ENCODE measurements around the gene CELA3A. TPM values are rescaled to one million over a fixed set of nuclear protein-coding genes. Genes with fewer than 3 reads are reported as not detected.
"Not testable (repeated sequence)": the region's sequence is repeated elsewhere in the genome, so short reads cannot be mapped to it uniquely, and the experiment has no call there.

CELA3A gene
- total RNA-seq, 2 experiments from 2014 or later: not detected

DNA sequence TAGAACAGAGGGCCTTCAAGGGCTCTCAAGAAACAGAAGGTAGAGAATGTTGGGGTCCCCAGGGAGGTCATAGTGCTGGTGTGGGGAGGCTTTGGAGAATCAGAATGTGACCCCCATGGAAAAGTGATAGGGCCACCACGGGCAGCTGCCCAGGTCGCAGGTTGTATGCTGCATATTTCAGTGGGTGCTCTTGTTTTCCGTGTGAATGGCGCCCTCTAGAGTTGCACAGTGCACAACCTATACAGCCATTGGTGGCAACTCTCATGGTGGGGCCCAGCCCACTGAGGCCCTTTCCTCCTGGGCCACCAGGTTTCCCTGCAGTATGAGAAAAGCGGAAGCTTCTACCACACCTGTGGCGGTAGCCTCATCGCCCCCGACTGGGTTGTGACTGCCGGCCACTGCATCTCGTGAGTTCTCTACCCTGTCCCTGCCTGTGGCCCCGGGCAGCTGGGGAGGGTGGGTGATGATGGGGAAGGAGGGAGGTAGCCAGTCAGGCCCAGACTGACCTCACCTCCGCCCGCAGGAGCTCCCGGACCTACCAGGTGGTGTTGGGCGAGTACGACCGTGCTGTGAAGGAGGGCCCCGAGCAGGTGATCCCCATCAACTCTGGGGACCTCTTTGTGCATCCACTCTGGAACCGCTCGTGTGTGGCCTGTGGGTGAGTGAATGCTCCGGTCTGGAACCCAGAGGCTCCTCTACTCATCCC, 20.8 kb upstream of the CELA3A start:
- CTCF ChIA-PET, POLR2A ChIA-PET: not testable (repeated sequence)

DNA sequence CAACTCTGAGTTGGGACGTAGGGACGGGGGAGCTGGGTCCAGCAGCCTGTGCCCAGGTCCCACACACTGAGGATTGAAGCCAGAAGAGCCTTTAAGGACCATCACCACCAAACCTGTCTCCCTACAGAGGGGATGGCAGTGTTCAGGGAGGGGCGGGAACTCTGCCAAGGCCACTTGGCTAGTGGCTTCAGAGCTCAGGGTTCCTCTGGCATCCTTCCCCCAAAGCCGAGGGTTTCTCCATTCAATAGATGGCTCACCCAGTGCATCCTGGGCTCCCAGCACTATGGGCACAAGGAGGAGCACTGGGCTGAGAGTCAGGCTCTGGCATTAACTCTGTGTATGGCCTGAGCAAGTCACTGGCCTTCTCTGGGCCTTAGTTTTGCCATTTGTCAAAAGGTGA, 20.2 kb upstream of the CELA3A start:
- CTCF ChIA-PET, POLR2A ChIA-PET: not testable (repeated sequence)

DNA sequence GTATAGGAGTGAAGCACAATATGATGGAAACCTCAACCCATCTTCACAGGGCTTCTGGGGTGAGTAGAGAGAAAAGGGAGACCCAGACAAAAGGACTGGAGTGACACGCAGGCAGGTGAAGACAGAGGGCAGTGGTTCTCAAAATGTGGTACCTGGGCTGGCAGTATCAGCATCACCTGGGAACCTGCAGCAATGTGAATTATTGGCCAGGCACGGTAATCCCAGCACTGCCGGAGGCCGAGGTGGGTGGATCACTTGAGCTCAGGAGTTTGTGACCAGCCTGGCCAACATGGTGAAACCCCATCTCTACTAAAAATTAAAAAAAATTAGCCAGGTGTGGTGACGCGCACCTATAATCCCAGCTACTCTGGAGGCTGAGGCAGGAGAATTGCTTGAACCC, 19.3 kb upstream of the CELA3A start:
- POLR2A ChIA-PET, CTCF ChIA-PET: not testable (repeated sequence)

DNA sequence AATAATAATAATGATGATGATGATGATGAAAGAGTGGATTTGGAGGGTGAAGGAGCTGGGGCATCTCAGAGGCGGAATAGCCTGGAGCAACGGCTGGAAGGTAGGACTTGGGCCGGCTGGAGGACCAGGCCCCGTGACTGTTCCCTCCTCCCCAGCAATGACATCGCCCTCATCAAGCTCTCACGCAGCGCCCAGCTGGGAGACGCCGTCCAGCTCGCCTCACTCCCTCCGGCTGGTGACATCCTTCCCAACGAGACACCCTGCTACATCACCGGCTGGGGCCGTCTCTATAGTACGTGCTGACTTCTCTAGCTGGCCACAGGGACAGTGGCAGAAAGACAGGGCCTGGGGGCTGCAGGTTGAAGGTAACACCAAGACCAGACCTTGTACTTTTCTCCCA, 17.9 kb upstream of the CELA3A start:
- POLR2A ChIA-PET, CTCF ChIA-PET: not testable (repeated sequence)

DNA sequence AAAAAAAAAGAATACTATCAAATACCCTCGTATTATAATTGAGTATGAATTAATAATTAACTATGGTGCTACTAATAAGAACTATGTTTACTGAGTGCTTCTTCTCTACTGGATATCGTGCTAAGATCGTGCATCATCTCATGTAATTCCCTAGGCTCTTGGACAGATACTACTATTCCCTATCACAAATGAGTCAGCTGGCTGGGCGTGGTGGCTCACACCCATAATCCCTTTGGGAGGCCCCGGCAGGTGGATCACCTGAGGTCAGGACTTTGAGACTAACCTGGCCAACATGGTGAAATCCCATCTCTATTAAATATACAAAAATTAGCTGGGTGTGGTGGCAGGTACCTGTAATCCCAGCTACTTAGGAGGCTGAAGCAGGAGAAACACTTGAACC, 15.6 kb upstream of the CELA3A start:
- CTCF ChIA-PET: interaction anchor here (0.7 kb wide), 1 partner anchor 481 kb away, joined by 3 read pairs; no protein-coding TSS in a partner anchor
- POLR2A ChIA-PET: not testable (repeated sequence)

DNA sequence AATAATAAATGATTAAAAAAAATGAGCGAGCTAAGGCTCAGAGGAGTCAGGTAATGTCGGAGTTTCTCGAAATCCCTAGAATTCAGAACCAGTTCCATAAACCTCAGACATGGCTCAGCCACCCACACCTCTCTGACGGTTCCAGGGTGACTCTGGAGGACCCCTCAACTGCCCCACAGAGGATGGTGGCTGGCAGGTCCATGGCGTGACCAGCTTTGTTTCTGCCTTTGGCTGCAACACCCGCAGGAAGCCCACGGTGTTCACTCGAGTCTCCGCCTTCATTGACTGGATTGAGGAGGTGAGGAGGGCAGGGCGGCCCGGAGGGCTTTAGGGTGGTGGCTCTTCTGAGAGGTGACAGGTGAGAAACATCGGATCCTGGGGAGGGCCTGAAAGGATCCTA, 15.1 kb upstream of the CELA3A start:
- CTCF ChIA-PET: not testable (repeated sequence)

DNA sequence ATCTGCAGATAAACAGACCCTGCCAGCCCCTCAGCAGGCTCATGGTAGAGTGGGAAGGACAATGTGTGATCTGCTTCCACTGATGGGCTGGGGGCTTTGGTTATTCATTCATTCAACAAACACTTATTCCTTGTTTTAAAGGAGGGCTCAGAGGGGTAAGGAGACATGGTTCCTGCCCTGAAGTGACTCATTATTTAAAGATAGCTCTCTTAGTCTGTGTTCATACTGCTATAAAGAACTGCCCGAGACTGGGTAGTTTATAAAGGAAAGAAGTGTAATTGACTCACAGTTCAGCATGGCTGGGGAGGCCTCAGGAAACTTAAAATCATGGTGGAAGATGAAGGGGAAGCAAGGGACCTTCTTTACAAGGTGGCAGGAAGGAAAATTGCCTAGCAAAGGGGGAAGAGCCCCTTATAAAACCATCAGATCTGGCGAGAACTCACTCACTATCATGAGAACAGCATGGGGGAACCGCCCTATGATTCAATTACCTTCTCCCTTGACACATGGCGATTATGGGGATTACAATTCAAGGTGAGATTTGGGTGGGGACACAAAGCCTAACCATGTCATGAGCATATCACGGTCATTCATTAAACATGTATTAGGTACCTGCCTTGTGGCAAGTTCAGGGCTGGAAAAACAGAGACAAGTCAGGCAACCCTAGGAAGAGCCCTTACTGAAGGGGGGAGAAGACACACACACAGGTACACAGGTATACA, 11.6 kb upstream of the CELA3A start:
- CTCF ChIA-PET, POLR2A ChIA-PET: not testable (repeated sequence)

More for the DNA sequence above, 15.1 kb upstream of the CELA3A start:
- POLR2A ChIA-PET: not testable (repeated sequence)

DNA sequence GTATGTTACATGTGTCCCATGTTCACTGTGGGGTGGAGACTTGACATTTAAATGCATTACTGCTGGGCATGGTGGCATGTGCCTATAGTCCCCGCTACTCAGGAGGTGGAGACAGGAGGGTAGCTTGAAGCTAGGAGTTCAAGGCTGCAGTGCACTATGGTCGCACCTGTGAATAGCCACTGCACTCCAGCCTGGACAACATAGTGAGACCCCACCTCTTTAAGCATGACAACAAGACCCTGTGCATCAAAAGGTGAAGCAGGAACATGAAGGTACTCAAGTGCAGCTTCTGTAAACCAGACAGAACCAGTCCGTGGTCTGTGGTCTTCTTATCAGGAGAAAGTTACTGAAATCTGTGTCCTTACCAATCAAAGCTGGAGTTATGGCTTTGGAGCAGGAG, 9.3 kb upstream of the CELA3A start:
- POLR2A ChIA-PET, CTCF ChIA-PET: not testable (repeated sequence)

DNA sequence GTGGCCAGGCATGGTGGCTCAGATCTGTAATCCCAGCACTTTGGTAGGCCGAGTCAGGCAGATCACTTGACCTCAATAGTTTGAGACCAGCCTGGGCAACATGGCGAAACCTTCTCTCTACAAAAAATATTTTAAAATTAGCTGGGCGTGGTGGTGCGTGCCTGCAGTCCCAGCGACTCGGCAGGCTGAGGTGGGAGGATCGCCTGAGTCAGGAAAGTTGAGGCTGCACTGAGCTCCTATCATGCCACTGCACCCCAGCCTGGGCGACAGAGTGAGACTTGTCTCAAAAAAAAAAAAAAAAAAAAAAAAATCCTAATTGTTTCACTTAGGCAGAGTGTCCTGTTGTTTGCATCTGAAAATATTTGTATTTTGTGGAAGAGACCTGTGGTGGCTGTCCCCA, 6.7 kb upstream of the CELA3A start:
- CTCF ChIA-PET: interaction anchor here (1.4 kb wide), 1 partner anchor 9 kb away, joined by 5 read pairs; no protein-coding TSS in a partner anchor

DNA sequence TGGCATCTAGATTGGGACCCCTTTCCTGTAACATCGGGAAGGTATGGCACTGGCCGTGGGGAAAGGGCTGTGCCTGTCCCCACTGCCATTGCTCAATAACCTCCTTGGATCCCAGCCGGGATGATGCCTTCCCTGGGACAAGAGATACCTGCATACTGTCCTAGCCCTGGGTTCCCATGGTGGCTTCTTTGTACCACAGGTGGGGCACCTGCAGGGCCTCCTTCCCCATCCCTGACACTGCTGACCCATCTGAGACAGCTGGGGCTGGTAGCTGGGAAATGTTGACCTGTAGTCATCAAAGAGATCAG, 4.8 kb upstream of the CELA3A start:
- POLR2A ChIA-PET: not testable (repeated sequence)
- CTCF ChIA-PET: interaction anchor here (0.6 kb wide), 1 partner anchor 76 kb away, joined by 4 read pairs; no protein-coding TSS in a partner anchor

More for the DNA sequence above, 6.7 kb upstream of the CELA3A start:
- POLR2A ChIA-PET: not testable (repeated sequence)

DNA sequence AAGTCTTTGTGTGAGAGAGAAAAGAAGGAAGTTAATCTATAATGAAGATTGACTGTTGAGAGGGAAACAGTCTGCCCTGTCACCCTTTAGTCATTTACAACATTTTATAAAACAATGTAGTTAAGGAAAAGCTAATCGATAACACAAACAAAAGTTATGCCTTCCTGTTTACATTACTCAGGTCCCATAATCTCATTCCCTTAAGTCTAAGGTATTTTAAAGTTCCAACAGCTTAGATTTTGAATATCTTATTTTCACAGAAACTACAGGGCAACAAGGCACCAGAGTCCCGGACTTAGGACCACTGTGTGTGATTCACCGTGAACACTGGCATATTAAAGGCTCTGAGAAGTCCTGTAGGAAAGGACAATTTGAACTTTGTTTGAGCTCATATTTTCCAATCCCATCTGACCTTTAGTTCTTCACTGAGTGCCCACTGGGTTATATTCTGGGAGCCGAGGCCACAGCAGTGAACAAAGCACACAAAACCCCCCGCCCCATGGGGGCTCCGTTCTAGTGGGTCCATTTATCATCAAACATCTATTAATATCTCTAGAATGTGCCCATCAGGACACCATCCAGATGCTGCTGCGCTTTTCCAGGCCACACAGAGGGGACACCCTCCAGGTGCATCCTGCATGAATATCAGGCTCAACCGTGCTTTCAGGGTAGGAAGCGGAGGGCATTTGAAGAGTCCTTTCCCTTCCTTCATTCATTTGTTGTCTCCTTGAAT, 3.4 kb upstream of the CELA3A start:
- CTCF ChIA-PET, POLR2A ChIA-PET: not testable (repeated sequence)

DNA sequence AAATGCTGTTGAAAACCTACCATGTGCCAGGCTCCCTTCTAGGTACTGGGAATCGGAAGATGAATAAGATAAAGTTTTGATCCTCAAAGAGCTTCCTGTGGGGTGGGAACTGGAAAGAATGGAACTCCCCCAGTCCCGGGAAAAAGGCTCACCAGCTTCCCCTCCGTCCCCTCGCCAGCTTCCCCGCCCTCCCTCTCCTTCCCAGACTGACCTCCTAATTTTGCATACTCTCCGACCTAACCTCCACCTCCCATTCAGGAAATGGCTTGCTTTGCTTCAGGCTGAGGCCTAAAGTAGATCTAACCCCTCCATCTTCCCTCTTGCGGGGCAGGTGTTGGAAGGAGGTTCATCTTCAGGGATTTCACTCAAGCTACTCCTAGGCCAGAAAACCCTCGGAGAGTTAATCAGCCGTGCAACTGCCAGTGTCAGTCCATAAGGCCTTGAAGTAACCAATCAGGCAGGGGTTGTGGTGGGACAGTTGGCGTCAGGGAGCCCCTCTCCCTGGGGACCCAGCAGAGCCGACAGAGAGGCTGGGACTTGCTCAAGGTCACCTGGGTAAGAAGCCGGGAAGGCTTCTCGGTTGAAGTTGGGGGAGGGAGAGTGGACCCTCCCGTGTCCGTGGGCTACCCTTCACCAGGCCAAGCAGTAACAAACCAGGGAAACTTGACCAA, 2.7 kb upstream of the CELA3A start:
- POLR2A ChIA-PET: not testable (repeated sequence)

DNA sequence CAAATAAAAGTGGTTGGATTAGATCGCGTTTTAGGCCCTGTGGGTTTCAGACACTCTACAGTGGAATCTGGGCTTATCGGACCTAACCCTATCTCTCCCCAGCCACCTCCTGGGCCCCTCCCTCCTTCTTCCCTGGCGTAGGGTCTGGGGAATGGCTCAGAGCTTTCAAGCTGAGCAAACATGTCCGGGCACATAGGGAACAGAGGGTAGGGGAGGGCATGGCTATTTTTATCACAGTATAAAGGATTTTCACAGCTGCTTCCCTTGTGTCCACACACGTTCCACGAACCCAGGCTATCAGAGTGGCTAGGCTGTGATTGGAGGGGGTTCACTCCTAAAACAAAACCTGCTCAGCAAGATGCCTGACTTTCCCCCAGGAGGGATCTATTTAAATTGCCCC, 1.8 kb upstream of the CELA3A start:
- POLR2A ChIA-PET, CTCF ChIA-PET: not testable (repeated sequence)

More for the DNA sequence above, 2.7 kb upstream of the CELA3A start:
- CTCF ChIA-PET: not testable (repeated sequence)

DNA sequence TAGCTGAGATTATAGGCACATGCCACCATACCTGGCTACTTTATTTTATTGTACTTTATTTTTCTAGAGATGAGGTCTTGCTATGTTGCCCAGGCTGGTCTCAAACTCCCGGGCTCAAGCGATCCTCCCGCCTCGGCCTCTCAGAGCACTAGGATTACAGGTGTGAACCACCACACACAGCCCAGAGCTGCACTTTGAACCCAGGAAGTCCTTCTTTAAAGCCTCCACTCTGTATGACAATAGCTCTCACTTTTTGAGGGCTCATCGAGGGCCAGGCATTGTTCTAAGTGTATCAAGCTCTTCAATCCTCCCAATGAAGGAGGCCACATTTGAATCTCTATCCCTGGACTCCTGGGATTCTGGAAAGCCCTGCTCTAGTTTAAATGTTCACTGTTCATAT, 1.0 kb downstream of the CELA3A start:
- CTCF ChIA-PET: interaction anchor here (1.7 kb wide), 1 partner anchor 21 kb away, joined by 4 read pairs; no protein-coding TSS in a partner anchor
- POLR2A ChIA-PET: not testable (repeated sequence)

DNA sequence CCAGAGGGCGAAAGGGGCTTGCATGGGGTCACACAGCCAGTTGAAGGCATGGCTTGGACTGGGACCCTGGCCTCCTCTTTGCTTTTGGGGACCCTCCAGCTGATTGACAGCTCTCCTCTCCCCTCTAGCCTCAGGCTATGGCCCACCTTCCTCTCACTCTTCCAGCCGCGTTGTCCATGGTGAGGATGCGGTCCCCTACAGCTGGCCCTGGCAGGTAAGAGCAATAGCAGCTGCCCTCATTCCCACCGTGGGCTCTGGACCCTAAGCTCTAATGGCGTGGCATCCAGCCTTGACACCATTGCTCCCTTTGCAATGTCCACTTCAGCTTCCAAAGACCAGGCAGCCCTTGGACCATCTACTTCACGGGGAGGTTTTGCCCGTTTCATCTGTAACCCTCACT, 1.4 kb downstream of the CELA3A start:
- CTCF ChIA-PET: interaction anchor here (1.7 kb wide), 1 partner anchor 20 kb away, joined by 4 read pairs; no protein-coding TSS in a partner anchor
- POLR2A ChIA-PET: not testable (repeated sequence)

DNA sequence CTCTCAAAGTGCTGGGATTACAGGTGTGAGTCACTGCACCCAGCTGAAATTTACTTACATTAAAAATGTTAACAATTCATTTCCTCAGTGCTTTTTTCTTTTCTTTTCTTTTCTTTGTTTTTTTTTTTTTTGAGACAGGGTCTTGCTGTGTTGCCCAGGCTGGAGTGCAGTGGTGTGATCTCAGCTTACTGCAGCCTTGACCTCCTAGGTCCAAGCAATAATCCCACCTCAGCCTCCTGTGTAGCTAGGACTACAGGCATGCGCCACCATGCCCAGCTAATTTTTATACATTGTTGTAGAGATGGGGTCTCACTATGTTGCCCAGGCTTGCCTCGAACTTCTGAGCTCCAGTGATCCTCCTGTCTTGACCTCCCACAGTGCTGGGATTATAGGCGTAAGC, 2.5 kb downstream of the CELA3A start:
- CTCF ChIA-PET: interaction anchor here (0.8 to 1.7 kb wide), 2 partner anchors 9 to 19 kb away, joined by 4 to 5 read pairs; no protein-coding TSS in a partner anchor
- POLR2A ChIA-PET: not testable (repeated sequence)

DNA sequence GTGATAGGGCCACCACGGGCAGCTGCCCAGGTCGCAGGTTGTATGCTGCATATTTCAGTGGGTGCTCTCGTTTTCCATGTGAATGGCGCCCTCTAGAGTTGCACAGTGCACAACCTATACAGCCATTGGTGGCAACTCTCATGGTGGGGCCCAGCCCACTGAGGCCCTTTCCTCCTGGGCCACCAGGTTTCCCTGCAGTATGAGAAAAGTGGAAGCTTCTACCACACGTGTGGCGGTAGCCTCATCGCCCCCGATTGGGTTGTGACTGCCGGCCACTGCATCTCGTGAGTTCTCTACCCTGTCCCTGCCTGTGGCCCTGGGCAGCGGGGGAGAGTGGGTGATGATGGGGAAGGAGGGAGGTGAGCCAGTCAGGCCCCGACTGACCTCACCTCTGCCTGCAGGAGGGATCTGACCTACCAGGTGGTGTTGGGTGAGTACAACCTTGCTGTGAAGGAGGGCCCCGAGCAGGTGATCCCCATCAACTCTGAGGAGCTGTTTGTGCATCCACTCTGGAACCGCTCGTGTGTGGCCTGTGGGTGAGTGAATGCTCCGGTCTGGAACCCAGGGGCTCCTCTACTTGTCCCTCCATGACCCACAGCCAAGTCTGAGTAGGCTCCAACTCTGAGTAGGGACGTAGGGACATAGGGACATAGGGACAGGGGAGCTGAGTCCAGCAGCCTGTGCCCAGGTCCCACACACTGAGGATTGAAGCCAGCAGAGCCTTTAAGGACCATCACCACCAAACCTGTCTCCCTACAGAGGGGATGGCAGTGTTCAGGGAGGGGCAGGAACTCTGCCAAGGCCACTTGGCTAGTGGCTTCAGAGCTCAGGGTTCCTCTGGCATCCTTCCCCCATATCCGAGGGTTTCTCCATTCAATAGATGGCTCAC, 4.0 kb downstream of the CELA3A start:
- POLR2A ChIA-PET, CTCF ChIA-PET: not testable (repeated sequence)

DNA sequence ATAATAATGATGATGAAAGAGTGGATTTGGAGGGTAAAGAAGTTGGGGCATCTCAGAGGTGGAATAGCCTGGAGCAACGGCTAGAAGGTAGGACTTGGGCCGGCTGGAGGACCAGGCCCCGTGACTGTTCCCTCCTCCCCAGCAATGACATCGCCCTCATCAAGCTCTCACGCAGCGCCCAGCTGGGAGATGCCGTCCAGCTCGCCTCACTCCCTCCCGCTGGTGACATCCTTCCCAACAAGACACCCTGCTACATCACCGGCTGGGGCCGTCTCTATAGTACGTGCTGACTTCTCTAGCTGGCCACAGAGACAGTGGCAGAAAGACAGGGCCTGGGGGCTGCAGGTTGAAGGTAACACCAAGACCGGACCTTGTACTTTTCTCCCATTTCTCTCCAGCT, 5.3 kb downstream of the CELA3A start:
- CTCF ChIA-PET, POLR2A ChIA-PET: not testable (repeated sequence)

DNA sequence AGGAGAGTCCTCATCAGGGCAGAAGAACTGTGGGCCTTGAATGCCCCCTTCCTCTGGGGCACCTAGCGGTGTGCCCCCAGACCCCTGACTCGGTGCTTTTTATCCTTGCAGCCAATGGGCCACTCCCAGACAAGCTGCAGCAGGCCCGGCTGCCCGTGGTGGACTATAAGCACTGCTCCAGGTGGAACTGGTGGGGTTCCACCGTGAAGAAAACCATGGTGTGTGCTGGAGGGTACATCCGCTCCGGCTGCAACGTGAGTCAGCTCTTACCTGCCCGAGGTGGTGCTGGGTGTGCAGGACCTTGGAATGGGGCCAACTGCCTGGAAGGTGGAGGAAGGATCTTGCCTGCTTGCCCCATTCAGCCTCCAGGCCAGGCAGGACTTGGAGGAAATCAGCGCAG, 5.8 kb downstream of the CELA3A start:
- CTCF ChIA-PET: not testable (repeated sequence)
- POLR2A ChIA-PET: interaction anchor here (0.6 kb wide), 1 partner anchor 18 kb away, joined by 3 read pairs; no protein-coding TSS in a partner anchor

Measured in activated CD8-positive, alpha-beta memory T cell treated with anti-CD3 and anti-CD28 coated beads for 36 hours (primary cell).